HS-5 (cell line): Measurements from ENCODE around the gene MYRIP.
"Not testable (repeated sequence)": the region's sequence is repeated elsewhere in the genome, so short reads cannot be mapped to it uniquely, and the experiment has no call there.

Experiments
- DNase-seq: peaks from one replicate; pipeline ENCODE4 v3.0.0-alpha.2; 2012; ENCODE audit warnings: low read depth

The MYRIP gene

DNA sequence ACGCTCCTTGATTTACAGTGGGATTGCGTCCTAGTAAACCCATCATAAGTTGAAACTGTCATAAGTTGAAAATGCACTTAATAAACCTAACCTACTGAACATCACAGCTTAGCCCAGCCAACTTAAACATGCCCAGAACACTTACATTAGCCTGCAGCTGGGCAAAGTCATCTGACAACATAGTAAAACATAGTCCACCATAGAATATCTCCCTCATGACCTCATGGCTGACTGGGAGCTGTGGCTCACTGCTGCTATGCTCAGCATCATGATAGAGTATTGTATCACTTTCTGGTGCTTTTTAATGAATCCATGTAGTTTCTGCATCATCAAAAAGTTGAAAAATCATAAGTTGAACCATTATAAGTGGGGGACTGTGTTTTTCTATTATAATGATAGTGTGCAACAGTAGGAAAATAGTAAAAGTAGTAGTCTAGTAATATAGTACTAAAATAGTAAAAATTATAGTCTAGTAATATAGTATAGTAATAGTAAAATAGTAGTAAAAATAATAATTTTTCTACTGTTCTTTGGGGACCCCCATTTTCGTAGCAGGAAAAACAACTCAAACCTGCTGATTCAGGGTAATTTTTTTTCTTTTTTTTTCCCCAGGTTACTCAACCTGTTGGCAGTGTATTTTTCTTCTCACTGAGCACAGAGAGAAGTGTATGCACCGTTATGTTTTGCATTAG, 233.5 kb downstream of the MYRIP start:
- DNase-seq, result no peak

DNA sequence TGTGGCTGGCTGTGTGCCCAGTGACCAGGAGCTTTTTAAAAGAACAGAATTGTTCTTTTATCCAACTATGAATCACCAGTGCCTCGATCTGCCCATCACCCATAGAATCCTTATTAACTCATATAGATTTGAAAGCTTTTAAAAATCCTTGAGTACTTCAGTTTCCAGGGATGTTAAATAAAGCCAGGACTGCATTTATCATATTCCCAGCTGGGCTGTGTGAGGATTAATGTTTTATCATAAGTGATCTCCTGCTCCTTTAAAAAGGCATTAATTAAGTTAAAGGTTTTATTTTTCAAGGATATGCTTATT, 234.0 kb downstream of the MYRIP start:
- DNase-seq, result peak; percentile 67

DNA sequence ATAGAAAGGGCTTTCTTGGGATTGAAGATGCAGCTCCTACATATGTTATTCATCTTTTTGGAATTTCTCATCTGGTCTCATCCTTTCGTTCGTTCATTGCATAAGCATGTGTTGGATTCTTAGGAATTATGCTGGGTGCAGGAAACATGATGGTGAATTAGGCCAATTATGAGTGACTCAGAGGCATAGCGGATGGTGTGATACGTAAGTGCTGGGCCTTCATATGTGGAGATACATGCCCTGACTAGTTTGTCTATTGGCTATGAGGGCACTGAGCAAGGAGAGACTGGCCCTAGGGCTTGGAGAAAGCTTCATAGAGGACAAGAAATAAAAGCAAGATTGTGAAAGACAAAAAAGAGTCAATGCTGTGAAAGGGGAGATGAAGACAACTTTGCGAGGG, 235.1 kb downstream of the MYRIP start:
- DNase-seq, result peak; percentile 97

DNA sequence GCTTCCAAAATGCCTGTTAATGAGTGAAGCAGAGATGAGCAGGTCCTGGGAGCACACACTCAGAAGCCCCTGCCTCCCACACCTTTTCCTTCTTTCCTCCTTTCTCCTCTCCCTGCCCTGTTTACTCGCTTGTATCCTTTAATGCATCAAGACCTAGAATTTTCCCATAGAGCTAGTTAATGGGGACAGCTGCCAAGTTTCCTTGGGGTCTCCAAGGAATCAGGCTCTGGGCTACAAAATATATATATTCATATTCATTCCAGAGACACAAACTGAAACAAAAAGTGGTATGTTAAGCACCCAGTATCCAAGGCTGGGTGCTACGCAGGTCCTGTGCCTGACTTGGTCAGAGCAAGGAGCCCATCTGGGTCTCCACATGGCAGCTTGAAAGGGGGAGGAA, 235.6 kb downstream of the MYRIP start:
- no peak for DNase-seq

DNA sequence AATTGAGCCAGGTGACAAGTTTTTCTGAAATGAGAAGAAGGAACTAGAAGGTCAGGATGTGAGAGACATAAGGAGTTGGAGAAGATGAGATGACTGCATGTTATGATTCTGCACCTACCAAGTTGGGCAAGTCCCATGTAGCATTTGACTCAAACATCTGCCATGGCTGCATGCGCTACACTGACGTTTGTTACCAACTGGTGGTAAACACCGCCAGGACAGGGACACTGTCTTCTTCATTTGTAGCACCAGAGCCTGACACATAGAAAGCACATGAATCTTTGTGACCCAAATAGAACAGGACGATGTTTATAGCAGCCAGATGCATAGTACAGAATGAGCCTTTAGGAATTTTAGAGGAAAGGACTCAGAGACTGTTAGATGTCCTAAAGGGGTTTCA, 236.7 kb downstream of the MYRIP start:
- DNase-seq, result no peak

DNA sequence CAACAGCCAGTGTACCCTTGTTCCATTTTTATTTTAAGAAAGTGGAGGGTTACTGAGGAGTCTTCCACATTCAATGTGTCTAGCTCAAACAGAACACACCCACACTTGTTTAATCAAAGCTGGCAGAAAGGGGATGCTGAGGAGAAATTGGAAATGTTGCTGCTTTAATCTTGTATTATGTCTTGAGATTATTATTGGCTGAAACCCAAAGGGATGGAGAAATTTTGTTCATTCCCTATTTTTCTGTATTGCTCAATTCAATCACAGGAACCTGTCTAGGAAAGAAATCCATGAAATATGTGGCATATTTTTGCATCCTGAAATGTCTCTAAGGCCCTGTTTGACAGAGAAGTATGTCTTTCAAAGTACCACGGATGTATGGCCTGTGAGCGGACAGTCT, 238.0 kb downstream of the MYRIP start:
- no peak for DNase-seq

DNA sequence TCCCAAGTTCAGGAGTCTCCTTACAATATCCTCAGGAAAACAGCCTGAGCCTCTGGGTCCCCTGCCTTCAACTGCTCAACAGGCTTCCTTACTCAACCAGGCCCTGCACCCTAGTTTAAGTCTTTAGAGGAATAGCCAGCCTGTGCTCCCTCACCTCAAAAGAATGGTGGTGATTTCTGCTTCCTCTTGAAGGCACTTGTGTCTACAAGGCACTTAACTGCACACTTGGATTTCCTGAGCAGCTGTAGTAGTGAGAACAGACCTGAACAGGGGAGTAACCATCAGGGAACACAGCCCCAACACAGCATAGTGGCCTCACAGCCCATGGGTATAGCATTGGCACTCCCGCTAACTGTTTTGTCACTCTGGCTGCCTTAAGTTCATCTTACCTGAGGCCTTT, 244.3 kb downstream of the MYRIP start:
- no peak for DNase-seq

DNA sequence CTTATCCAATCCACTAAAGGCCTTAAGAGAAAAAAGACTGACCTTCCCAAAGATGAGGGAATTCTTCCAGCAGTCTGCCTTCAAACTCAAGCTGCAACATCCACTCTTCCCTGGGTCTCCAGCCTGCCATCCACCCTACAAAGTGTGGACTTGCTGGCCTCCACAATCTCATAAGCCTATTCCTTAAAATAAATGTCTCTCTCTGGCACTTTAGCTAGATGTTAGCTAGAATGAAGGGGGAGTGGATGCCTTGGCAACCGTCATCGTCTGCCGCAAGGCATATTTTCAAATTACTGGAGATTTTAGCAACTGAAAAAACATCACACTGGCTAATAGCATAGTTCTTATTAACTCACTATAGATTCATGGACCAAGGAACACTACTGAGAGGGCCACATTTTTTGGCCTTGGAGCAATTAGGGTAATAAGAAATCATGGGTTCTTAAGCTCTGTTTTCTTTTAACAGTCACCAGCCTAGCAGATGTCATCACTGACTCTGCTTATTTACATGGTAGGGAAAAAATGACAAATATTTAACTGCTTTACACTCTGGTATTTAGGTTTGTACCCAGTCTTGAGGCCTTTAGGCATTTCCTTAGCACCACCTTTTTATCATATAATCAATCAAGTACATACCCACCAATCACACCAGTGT, 245.3 kb downstream of the MYRIP start:
- DNase-seq, result no peak

DNA sequence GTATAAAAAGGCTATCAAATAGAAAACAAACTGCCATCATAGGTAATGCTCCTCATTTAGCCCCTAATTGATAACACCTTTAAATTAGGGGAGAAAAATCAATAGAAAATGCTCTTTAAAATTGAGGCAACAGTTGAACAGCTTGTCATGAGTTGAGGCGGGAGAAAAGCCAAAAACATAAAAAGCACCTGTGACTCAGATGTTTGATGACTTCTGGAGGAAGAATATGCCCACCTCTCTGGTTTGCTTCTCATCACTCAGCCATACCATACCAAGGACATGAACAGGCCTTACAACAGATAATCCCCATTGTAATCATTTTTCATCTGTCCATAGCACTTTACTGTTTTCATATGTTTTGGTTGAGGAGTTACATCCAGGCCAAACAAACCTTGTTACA, 246.0 kb downstream of the MYRIP start:
- DNase-seq, result no peak

DNA sequence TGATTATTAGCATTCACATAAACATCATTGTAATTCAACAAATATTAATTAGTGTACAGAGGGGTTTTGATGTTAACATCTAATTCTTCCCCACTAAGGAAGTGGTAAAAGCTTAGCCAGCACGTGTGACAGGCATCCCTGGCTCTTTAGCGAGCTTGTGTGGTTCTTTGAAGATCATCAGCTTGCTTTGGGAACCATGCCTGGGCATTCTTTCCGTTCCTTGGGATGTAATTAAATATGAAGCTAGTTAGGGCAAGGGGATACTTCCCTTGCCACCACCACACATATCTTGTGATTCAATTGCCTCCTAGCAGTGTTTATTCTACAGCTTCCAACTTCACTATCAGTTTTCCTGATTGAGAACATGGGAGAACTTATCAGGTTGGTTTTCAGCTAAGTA, 246.5 kb downstream of the MYRIP start:
- DNase-seq, result no peak

DNA sequence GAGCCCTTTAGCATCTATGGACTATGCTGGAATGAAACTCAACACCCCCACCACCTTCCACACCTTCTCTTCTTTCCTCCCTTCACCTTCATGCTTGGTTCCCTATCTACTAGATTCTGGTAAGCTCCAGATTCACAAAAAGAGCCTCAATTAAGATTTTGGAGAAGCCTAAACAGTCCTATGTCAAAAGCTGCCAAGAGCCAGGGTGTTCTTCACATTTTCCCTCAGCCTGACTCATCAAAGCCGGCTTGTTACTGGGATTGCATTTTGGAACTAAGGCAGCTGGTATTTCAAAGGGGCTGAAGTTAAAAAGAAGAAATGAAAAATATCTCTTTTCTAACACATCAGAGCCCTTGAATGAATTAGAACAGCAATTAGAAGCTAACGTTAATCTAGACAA, 247.7 kb downstream of the MYRIP start:
- no peak for DNase-seq

DNA sequence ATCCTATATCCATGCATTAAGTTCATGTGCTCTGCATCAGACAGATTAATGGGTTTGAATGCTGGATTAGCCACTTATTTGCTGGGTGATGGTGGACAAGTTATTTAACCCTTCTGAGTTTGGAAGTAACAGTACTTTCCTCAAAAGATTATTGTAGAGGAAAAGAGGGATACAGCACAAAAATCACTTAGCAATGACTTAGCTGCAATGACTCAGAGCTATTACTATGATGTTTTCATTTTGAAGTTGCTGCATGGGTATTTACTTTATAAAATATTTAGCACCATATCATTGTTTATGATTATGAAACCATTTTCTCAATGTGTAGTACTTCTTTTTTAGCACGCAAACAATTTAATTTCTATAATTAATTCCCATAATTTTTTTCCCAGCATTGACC, 248.4 kb downstream of the MYRIP start:
- DNase-seq, result no peak

DNA sequence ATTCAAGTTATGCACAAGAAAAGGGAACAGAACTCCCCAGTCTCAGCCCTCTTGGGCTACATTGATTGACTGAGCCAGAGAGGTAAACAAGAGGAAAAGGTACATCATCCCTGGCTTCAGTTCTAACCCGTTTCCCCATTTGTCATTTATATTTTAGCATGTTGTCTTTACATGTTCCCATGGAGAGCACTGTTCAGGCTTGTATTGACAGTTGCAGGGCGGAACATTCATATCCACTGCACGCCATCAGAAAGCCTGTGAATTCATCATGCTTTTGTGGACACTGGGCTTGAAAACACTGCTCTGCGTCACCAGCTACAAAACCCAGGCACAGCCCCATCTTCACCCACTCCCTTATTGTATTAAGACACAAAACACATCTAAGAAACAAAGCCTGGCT, 259.2 kb downstream of the MYRIP start:
- no peak for DNase-seq

DNA sequence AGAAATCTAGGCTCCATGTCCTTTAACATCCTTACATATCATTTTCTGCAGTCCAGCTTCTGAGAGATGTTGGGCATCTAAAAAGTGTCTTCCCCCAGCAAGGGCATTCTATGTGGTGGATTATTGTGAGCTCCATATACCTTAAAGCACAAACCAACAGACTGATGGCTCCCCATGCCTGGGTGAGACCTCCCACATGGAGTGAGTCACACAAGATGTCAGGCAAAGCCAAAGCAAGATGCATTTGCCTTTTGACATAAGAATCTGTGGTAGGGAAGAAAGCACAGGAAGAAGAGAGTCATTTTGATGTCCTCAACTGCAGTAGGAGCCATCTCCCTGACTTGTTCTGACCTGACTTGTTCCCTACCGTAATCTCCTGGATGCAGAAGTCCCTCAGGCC, 261.4 kb downstream of the MYRIP start:
- DNase-seq, result no peak

DNA sequence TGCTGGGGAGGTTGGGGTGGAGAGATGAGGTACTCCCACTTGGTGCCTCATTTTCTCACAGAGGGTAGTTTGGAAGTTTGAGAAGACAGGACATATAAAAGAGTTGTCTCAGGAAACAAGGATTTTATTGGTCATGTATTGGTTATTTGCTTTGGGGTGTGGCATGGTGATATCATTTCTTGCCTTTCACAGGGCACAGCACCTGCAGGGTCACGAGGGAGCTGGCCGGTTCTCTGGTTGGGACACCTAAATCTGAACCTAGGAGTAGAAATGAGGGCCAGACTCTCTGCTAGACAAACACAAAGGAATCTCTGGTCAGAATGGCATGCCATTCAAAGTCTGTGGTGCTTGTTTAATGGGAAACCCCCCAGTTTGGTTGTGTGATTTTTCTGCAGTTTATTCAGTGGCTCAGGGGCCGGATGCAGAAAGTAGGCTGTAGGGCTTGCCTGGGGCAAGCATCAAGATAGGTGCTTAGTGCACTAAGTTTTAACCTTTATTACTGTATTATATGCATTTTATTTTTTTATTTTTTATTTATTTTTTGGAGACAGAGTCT, 262.4 kb downstream of the MYRIP start:
- DNase-seq, result no peak

DNA sequence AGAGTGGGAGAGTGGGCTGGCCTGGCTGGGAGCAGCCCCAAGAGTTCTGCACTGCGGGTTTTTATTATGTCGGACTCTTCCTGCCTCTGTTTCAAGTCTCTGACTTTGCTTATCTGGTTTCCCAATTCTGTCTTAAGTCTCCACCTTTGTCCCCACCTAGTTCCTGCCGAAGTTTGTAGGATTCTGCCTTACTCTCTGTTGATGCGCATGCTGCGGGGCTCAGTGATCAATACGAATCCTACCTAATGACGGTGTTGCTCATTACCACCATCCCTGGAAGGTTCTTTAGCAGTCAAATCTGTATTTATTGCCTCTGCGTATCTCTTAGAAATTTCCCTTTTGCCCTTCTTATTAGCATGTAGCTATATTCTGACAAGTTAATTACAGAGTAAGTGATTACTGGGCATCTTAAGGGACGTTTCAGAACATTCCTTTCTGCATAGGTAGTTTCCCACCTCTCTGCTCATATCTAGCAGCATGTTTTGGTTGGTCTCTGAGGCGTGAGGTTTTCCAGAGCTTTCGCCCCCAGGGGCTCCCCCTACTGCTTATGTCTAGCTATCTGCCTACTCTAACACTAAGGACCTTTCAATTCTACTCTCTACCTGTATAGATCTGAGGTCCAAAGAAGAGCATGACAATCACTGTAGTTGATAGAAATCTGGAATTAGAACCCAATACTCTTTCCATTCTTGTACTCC, 264.1 kb downstream of the MYRIP start:
- no peak for DNase-seq

DNA sequence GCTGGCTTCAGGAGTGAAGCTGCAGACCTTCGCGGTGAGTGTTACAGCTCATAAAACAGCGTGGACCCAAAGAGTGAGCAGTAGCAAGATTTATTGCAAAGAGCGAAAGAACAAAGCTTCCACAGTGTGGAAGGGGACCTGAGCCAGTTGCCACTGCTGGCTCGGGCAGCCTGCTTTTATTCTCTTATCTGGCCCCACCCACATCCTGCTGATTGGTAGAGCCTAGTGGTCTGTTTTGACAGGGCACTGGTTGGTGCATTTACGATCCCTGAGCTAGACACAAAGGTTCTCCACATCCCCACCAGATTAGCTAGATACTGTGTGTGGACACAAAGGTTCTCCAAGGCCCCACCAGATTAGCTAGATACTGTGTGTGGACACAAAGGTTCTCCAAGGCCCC, 267.7 kb downstream of the MYRIP start:
- not testable (repeated sequence) for DNase-seq

DNA sequence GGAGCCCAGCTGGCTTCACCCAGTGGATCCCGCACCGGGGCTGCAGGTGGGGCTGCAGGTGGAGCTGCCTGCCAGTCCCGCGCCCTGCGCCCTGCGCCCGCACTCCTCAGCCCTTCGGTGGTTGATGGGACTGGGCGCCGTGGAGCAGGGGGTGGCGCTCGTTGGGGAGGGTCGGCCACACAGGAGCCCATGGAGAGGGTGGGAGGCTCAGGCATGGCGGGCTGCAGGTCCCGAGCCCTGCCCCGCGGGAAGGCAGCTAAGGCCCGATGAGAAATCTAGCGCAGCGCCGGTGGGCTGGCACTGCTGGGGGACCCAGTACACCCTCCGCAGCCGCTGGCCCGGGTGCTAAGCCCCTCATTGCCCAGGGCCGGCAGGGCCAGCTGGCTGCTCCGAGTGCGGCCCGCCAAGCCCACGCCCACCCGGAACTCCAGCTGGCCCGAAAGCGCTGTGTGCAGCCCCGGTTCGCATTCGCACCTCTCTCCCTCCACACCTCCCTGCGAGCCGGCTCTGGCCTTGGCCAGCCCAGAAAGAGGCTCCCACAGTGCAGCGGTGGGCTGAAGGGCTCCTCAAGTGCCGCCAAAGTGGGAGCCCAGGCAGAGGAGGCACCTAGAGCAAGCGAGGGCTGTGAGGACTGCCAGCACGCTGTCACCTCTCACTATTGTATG, 268.6 kb downstream of the MYRIP start:
- DNase-seq, result not testable (repeated sequence)

DNA sequence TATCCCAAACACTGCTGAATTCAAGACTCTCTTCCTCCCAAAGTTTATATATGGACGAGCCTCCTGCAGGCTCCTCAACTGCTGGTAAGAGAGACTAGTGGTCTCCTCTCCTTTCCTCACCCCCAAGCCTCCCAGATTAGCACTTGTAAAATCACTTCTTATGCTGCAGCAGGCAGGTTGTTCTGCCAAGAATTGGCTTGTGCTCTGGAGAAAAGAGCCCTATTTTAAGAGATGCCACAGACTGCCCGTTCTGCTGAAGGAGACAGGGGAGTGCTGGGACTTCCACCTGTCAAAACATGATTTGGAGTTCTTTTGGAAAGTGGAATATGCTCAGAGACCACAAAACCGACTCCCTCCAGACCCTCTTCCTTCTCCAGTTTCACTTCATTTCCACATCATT, 269.2 kb downstream of the MYRIP start:
- no peak for DNase-seq

DNA sequence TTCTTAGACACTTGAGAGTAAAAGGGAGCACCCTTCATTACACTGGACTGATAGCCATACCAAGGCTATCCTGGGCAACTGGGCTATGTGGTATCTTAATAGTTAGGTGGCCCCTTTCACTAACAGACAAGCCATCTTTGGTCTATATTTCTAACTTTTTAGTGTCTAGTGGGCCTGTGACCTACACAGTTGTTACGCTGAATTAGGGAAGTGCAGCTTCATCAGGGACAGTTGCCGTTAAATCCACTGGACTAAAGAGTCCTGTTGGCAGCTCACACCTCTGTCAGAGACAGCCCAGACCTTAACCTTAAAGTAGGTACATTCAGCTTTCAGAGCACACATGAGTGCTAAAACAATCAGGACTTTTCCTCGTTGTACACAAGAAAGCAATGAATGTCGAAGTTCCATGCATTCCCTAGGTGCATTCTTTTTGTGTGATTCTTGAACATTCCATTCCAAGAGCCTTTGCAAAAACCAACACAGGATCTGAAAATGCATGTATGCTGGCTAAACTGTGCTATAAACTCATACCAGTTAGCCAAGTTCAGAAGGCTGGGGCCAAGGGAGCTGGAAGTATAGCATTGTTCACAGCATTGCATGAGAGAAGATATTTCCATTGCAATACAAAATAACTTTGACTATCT, 269.9 kb downstream of the MYRIP start:
- peak; percentile 45 for DNase-seq

DNA sequence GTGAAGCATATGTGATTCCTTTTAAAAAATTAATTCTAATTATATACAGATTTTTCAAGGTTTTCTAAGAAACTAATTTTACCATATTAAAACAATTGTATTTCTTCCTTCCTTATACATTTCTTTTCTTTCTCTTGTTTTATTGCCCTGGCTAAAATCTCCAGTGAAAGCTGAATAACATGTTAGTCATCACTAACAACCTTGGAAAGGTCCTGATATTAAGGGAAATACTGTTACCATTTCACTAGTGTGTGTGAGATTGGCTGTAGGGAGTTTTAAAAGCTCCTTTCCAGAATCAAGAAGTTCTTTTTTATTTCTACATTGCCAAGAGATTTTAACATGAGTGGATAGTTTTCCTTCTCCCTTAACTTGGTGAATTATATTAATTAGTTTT, 270.4 kb downstream of the MYRIP start:
- DNase-seq, result no peak

DNA sequence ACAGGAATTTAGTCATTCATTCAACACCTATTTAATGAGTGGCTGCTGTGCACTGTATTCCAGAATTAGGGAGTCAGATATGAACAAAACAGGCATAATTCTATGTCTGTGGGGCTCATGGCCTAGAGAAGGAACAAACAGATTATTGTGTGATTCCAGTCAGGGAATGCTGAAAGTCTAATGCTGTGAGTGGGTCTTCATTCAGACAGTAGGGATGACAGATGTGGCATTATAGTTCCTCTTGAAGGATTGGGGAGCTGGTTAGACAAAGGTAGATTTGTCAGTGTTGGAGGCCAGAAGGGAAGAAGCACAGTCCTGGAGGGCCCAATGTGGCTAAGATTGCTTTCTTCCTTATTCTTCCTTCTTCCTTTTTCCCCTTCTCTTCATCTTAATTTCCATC, 273.7 kb downstream of the MYRIP start:
- DNase-seq, result no peak
